A673 (cell line): ENCODE data around the gene MCUB. TPM values are rescaled to one million over a fixed set of nuclear protein-coding genes. Genes with fewer than 3 reads are reported as not detected.

Experiments used
- BruUV-seq: library from RNA; stranded (reverse); fragments of 400-500 nt; replicated peaks from 2 replicates; lab custom pipeline; 2021; lab: Mats Ljungman, UMichigan
- CTCF ChIA-PET: fragments of 300-600 bp; sonication (Branson Sonifier 250); formaldehyde crosslinking; loops from one replicate; lab custom pipeline; 2022; ENCODE audit warnings: antibody characterized with exemption; lab: Charles Lee
- POLR2A ChIA-PET: fragments of 300-600 bp; sonication (Branson Sonifier 250); formaldehyde crosslinking; loops from one replicate; lab custom pipeline; 2022; ENCODE audit warnings: antibody characterized with exemption; ENCODE audit not compliant: low non-redundant PET; lab: Charles Lee
- DNase-seq: peaks from one replicate; pipeline ENCODE4 v3.0.0-alpha.2; 2015; ENCODE audit warnings: low spot score
- H3K27ac ChIP-seq: fragments of 200-600 bp; sonication (generic); 2 replicates; pipeline ENCODE4 v1.5.1; 2016; ENCODE audit warnings: mixed run types, low read depth, mild to moderate bottlenecking, mixed read lengths, antibody characterized with exemption, low read length; ENCODE audit not compliant: poor library complexity, severe bottlenecking
- H3K27me3 ChIP-seq: fragments of 200-600 bp; sonication (generic); replicated peaks from 2 replicates; pipeline ENCODE4 v1.6.1; 2017; ENCODE audit warnings: mixed run types, low read depth, mild to moderate bottlenecking, mixed read lengths, antibody characterized with exemption, low read length; ENCODE audit not compliant: insufficient read depth, poor library complexity
- H3K36me3 ChIP-seq: fragments of 200-600 bp; sonication (generic); 2 replicates; pipeline ENCODE4 v1.6.1; 2016; ENCODE audit warnings: mixed run types, mild to moderate bottlenecking, mixed read lengths, antibody characterized with exemption, low read length; ENCODE audit not compliant: insufficient read depth, poor library complexity, severe bottlenecking
- H3K4me1 ChIP-seq: fragments of 200-600 bp; sonication (generic); 2 replicates; pipeline ENCODE4 v1.6.1; 2017; ENCODE audit warnings: mixed run types, mild to moderate bottlenecking, mixed read lengths, antibody characterized with exemption, low read length; ENCODE audit not compliant: insufficient read depth, poor library complexity, severe bottlenecking
- H3K4me3 ChIP-seq: fragments of 200-600 bp; sonication (generic); 2 replicates; pipeline ENCODE4 v1.5.1; 2016; ENCODE audit warnings: low read depth, mixed run types, mild to moderate bottlenecking, mixed read lengths, low read length; ENCODE audit not compliant: poor library complexity, severe bottlenecking
- H3K9me3 ChIP-seq: fragments of 200-600 bp; sonication (generic); 2 replicates; pipeline ENCODE4 v1.6.1; 2016; ENCODE audit warnings: mixed run types, low read depth, mild to moderate bottlenecking, mixed read lengths, antibody characterized with exemption, low read length; ENCODE audit not compliant: poor library complexity, severe bottlenecking
- CTCF ChIP-seq: fragments of 300-800, 200-600 bp; sonication (generic); conservative IDR thresholded peaks from 2 replicates; pipeline ENCODE4 v1.5.1; 2017; ENCODE audit warnings: low read depth, mild to moderate bottlenecking, antibody characterized with exemption, low read length, moderate library complexity, mixed read lengths
- EZH2 ChIP-seq: fragments of 200-600 bp; sonication (generic); IDR thresholded peaks from 2 replicates; pipeline ENCODE4 v1.6.1; 2017; ENCODE audit warnings: borderline replicate concordance, low read depth, mild to moderate bottlenecking, mixed read lengths, antibody characterized with exemption, low read length; ENCODE audit not compliant: poor library complexity, severe bottlenecking
- intact Hi-C: fragments of 100-400 bp; cut with micrococcal nuclease; formaldehyde crosslinking; loops from one replicate; pipeline ENCODE4 v1.10.0; 2022; ENCODE audit not compliant: unreplicated experiment
- total RNA-seq: library from RNA; stranded (reverse); gene quantifications from 2 replicates; pipeline ENCODE4 v1.2.3, GENCODE V29; 2021

Gene MCUB
- total RNA-seq, 1 experiment from 2014 or later: 30.0 TPM

DNA sequence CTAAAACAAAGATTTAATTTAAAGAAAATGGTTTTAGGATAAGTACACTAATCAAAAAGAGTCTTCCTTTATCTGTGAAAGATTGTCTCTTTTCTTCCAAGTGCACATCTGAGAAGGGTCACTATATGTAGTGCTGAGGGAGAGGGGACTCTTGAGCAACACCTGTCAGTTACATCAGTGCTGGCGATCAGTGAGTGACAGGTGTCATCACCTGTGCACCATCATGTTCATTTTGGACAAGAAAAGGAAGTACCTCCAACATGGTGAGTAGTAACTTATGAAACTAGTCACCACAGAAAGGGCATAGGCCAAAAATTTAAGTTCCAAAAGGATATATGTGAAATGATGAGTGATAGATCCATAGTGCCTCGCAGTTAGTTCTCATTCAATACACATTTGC, 55.7 kb downstream of the MCUB start:
- Histone ChIP-seq H3K27ac (no peak overlapping the region), H3K9me3 (no peaks in the 10 kb centered on the region), H3K4me3 (no peak overlapping the region), H3K4me1 (peaks cover 5% of the 10 kb centered on the region), H3K36me3 (no peaks in the 10 kb centered on the region), H3K27me3 (no peaks in the 10 kb centered on the region)
- ChIA-PET POLR2A (no interaction called here), CTCF (no interaction called here)
- TF ChIP-seq EZH2: no peak
- TF ChIP-seq CTCF: no peak
- intact Hi-C loops: no loop called here
- BruUV-seq: no TSS peak
- DNase-seq: no peak

- TF ChIP-seq CTCF (no peak), EZH2 (no peak)
- ChIA-PET CTCF (no interaction called here), POLR2A (no interaction called here)
- no peaks in the 10 kb centered on the region for H3K9me3 ChIP-seq
- intact Hi-C loops: no loop called here
- no peak for DNase-seq
- H3K4me3 ChIP-seq: no peak overlapping the region
- no peaks in the 10 kb centered on the region for H3K36me3 ChIP-seq
- H3K27ac ChIP-seq: no peak overlapping the region
- no TSS peak for BruUV-seq
- peaks cover 5% of the 10 kb centered on the region for H3K4me1 ChIP-seq
- H3K27me3 ChIP-seq: no peaks in the 10 kb centered on the region
These were observed 56.2 kb downstream of the MCUB start for GRCh38 chr4:109616243-109616642.

DNA sequence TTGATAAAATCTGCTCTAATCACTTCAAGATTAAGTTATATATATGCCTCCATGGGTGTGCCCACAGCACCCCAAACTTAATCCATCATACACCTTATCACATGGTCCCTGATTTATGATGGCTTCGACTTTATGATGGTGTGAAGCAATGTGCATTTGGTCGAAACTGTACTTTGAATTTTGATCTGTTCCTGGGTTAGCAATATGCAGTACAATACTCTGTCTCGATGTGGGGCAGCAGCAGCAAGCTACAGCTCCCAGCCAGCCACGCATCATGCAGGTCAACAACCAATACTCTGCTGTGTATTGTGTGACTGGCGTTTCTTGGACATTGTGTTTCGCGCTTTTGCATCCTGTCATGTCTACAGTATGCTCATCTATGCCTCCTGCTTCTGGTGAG, 62.6 kb downstream of the MCUB start:
- Histone ChIP-seq H3K4me1 (no peaks in the 10 kb centered on the region), H3K4me3 (no peak overlapping the region), H3K9me3 (no peaks in the 10 kb centered on the region), H3K36me3 (no peaks in the 10 kb centered on the region), H3K27ac (no peak overlapping the region), H3K27me3 (no peaks in the 10 kb centered on the region)
- ChIA-PET CTCF (no interaction called here), POLR2A (no interaction called here)
- TF ChIP-seq CTCF: no peak
- no peak for TF ChIP-seq EZH2
- DNase-seq: no peak
- BruUV-seq: no TSS peak
- intact Hi-C loops: no loop called here
